Smooth muscle cell (in vitro differentiated cells): ENCODE measurements around the gene TXNDC11. TPM values are rescaled to one million over a fixed set of nuclear protein-coding genes. Genes with fewer than 3 reads are reported as not detected.
A peak's percentile ranks its signal among the peaks of the same experiment; 100 is the strongest.

Experiments used
- DNase-seq: peaks from one replicate; lab custom pipeline; 2025; ENCODE audit not compliant: unreplicated experiment; lab: John Stamatoyannopoulos, UW
- H2AFZ ChIP-seq: fragments of 200-600 bp; sonication (generic); 2 replicates; pipeline ENCODE4 v1.6.0; 2016; ENCODE audit warnings: antibody characterized with exemption, low read depth, mild to moderate bottlenecking
- H3F3A ChIP-seq: fragments of 200-600 bp; sonication (generic); 2 replicates; pipeline ENCODE4 v1.6.0; 2017; ENCODE audit warnings: antibody characterized with exemption, low read depth
- H3K27ac ChIP-seq: fragments of 200-600 bp; sonication (generic); 2 replicates; pipeline ENCODE4 v1.5.1; 2016; ENCODE audit warnings: low read depth, mild to moderate bottlenecking
- H3K27me3 ChIP-seq: fragments of 200-600 bp; sonication (generic); 2 replicates; pipeline ENCODE4 v1.6.1; 2016; ENCODE audit warnings: low read depth, mild to moderate bottlenecking
- H3K36me3 ChIP-seq: fragments of 200-600 bp; sonication (generic); 2 replicates; pipeline ENCODE4 v1.5.1; 2016; ENCODE audit warnings: low read depth
- H3K4me1 ChIP-seq: fragments of 200-600 bp; sonication (generic); 2 replicates; pipeline ENCODE4 v1.5.1; 2016; ENCODE audit warnings: low read depth
- H3K4me2 ChIP-seq: fragments of 200-600 bp; sonication (generic); 2 replicates; pipeline ENCODE4 v1.6.0; 2016; ENCODE audit warnings: mild to moderate bottlenecking
- H3K4me3 ChIP-seq: fragments of 200-600 bp; sonication (generic); 2 replicates; pipeline ENCODE4 v1.5.1; 2016; ENCODE audit warnings: mild to moderate bottlenecking
- H3K79me2 ChIP-seq: fragments of 200-600 bp; sonication (generic); 2 replicates; pipeline ENCODE4 v1.6.0; 2016; ENCODE audit warnings: low read depth, mild to moderate bottlenecking
- H3K9ac ChIP-seq: fragments of 200-600 bp; sonication (generic); 2 replicates; pipeline ENCODE4 v1.6.0; 2016; ENCODE audit warnings: low read depth
- H3K9me3 ChIP-seq: fragments of 200-600 bp; sonication (generic); replicated peaks from 2 replicates; pipeline ENCODE4 v1.5.1; 2016; ENCODE audit warnings: low read depth
- H4K20me1 ChIP-seq: fragments of 200-600 bp; sonication (generic); 2 replicates; pipeline ENCODE4 v1.6.0; 2016; ENCODE audit warnings: low read depth
- WGBS: methylation state at CpG from one replicate; pipeline ENCODE4 v1.1.7; 2016; ENCODE audit warnings: low lambda C conversion rate; 5-methylcytosine and 5-hydroxymethylcytosine counted together
- polyA plus RNA-seq: library from polyadenylated mRNA; unstranded; fragments of >200 nt; fragmentation: Nextera tagmentation; extraction: Ambion mirVana; gene quantifications from 2 replicates; pipeline ENCODE4 v1.2.1, GENCODE V29; 2016
- total RNA-seq: library from RNA; depleted of rRNA; stranded (reverse); fragments of >200 nt; gene quantifications from 2 replicates; pipeline ENCODE4 v1.2.3, GENCODE V29; 2014
- TF ChIP-seq, protein P1 (sequence below): fragments of 200-600 bp; sonication (generic); IDR thresholded peaks from 2 replicates; pipeline ENCODE4 v1.5.1; 2017; ENCODE audit warnings: borderline replicate concordance, mild to moderate bottlenecking, antibody characterized with exemption; ENCODE audit not compliant: insufficient read depth, poor library complexity, severe bottlenecking

Gene TXNDC11
- total and polyA plus RNA-seq, 2 experiments from 2014 or later = 27.3 to 30.8 TPM

DNA sequence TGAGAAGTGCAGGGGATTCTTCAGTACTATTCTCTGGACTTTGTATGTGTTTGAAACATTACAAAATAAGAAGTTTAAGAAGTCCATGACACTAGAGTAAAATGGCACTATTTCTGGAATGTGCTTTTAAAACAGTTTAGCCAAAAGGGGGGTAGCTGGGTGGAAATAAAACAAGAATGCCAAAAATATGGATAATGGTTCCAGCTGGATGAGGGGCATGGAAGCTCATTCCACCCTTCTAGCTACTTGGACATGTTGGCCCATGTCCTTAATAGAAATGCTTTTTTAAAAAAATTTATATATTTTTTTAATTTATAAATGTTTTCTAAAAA, 41.3 kb upstream of the TXNDC11 start:
- Histone ChIP-seq H4K20me1 (peaks cover 84% of the 10 kb centered on the region), H3K9ac (no peak overlapping the region), H3K9me3 (no peaks in the 10 kb centered on the region), H3K27ac (peak overlapping the region; percentile 90), H3K4me3 (no peak overlapping the region), H3K4me2 (peak overlapping the region; percentile 76), H3K36me3 (no peaks in the 10 kb centered on the region), H3K79me2 (peaks cover 86% of the 10 kb centered on the region), H3K27me3 (no peaks in the 10 kb centered on the region), H2AFZ (no peak overlapping the region), H3F3A (peaks cover 3% of the 10 kb centered on the region), H3K4me1 (peaks cover 8% of the 10 kb centered on the region)
- TF ChIP-seq, protein P1, sequence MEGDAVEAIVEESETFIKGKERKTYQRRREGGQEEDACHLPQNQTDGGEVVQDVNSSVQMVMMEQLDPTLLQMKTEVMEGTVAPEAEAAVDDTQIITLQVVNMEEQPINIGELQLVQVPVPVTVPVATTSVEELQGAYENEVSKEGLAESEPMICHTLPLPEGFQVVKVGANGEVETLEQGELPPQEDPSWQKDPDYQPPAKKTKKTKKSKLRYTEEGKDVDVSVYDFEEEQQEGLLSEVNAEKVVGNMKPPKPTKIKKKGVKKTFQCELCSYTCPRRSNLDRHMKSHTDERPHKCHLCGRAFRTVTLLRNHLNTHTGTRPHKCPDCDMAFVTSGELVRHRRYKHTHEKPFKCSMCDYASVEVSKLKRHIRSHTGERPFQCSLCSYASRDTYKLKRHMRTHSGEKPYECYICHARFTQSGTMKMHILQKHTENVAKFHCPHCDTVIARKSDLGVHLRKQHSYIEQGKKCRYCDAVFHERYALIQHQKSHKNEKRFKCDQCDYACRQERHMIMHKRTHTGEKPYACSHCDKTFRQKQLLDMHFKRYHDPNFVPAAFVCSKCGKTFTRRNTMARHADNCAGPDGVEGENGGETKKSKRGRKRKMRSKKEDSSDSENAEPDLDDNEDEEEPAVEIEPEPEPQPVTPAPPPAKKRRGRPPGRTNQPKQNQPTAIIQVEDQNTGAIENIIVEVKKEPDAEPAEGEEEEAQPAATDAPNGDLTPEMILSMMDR = no peak
- DNase-seq = no peak

DNA sequence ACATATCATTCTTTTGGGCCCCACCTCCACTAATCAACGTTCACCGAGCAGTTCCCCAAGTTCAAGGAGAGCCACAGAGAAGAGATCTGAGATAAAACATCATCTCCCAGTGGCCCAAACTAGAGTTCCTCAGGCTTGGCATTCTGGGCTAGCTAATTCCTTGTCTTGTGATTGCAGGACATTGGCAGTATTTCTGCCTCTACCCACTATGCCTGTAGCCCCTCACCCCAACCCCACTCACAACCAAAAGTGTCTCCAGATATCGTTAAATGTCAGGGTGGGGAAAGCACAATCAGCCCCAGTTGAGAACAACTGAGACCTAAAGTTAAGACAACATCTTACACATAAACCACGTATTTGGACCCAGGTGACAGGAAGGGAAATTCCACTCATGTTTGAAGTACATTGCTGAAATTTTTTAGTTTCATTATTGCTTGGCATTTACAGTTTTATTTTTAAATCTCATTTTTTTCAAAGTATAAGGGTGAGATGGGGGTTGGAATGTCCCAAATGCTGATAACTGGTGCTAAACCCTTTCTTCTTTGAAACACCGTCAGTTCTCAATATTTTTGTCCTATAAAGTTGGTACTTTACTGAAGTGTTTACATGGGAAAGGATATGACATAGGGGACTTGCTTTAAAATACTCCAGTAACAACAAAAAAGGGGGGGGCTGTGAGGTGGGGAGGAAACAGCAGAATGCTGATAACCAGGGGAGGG, 40.8 kb upstream of the TXNDC11 start:
- no peak overlapping the region for H2AFZ ChIP-seq
- WGBS = 46% methylated on average over 5 of the region's 5 CpGs
- TF ChIP-seq, protein P1 = no peak
- no peak for DNase-seq
- no peak overlapping the region for H3K4me3 ChIP-seq
- H4K20me1 ChIP-seq = peaks cover 79% of the 10 kb centered on the region
- no peaks in the 10 kb centered on the region for H3K9me3 ChIP-seq
- H3K4me1 ChIP-seq = peaks cover 8% of the 10 kb centered on the region
- no peaks in the 10 kb centered on the region for H3K36me3 ChIP-seq
- H3K27me3 ChIP-seq = no peaks in the 10 kb centered on the region
- peaks cover 86% of the 10 kb centered on the region for H3K79me2 ChIP-seq
- no peak overlapping the region for H3K9ac ChIP-seq
- H3F3A ChIP-seq = peaks cover 3% of the 10 kb centered on the region
- peak overlapping the region; percentile 76 for H3K4me2 ChIP-seq
- peak overlapping the region; percentile 90 for H3K27ac ChIP-seq

DNA sequence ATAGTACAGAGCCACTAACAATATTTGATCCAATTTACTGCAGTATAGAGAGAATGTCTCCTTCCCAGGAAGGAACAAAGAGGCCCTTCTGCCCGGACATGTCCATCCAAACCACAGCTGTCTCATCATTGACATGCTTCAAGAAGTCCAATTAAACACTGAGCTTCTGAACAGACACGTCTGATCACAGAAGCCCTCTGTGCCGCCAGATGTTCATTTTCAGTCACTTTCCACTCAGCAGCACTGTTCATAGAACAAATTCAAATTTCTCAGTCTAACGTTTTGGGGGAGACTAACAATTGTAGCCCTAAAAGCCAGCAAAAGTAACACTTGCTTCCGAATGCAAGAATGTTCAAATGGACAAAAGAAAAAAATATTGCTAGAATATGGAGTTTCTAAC, 39.1 kb upstream of the TXNDC11 start:
- no peak for DNase-seq
- peaks cover 3% of the 10 kb centered on the region for H3F3A ChIP-seq
- peaks cover 62% of the 10 kb centered on the region for H4K20me1 ChIP-seq
- TF ChIP-seq, protein P1 = no peak
- WGBS = 38% methylated on average over 5 of the region's 5 CpGs
- H3K9ac ChIP-seq = peak overlapping the region; percentile 49
- H3K79me2 ChIP-seq = peaks cover 77% of the 10 kb centered on the region
- H3K4me3 ChIP-seq = no peak overlapping the region
- peak overlapping the region; percentile 90 for H3K27ac ChIP-seq
- no peaks in the 10 kb centered on the region for H3K9me3 ChIP-seq
- H3K4me2 ChIP-seq = peak overlapping the region; percentile 76
- peaks cover 3% of the 10 kb centered on the region for H3K36me3 ChIP-seq
- H3K27me3 ChIP-seq = no peaks in the 10 kb centered on the region
- H3K4me1 ChIP-seq = peaks cover 8% of the 10 kb centered on the region
- H2AFZ ChIP-seq = no peak overlapping the region

DNA sequence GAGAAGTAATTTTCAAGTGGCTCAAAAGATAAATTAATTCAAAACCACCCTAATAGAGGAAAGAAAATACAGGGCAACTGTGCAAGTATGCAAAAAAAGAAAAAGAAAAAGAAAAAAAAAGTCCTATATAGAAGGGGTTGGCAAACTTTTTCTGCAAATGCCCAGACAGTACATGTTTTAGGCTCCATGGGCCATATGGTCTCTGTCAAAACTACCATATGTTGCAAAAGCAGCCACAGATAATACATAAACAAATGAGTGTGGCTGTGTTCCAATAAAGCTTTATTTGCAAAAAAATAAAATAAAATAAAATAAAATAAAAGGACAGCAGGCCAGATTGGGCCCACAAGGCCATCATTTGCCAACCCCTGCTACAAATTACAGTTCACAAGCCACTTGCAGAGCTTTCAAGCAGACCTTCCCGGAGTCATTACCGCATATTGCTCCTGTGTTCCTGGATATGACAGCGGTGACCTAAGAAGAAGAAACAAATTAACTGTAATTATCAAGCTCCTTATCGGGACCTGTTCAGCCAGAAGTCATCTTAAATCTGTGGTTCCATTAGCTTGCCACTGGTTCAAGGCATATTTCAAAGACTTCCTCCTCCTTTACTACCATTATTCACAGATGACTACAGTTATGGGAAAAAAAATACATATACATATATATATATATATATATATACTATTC, 38.5 kb upstream of the TXNDC11 start:
- H3K79me2 ChIP-seq = peaks cover 75% of the 10 kb centered on the region
- H3F3A ChIP-seq = peaks cover 3% of the 10 kb centered on the region
- peaks cover 8% of the 10 kb centered on the region for H3K4me1 ChIP-seq
- H2AFZ ChIP-seq = no peak overlapping the region
- DNase-seq = no peak
- peaks cover 7% of the 10 kb centered on the region for H3K36me3 ChIP-seq
- no peak overlapping the region for H3K9ac ChIP-seq
- TF ChIP-seq, protein P1 = no peak
- no peaks in the 10 kb centered on the region for H3K9me3 ChIP-seq
- no peaks in the 10 kb centered on the region for H3K27me3 ChIP-seq
- H3K4me3 ChIP-seq = no peak overlapping the region
- 27% methylated on average over 4 of the region's 4 CpGs for WGBS
- H3K4me2 ChIP-seq = peak overlapping the region; percentile 76
- H3K27ac ChIP-seq = peak overlapping the region; percentile 90
- peaks cover 62% of the 10 kb centered on the region for H4K20me1 ChIP-seq
